BE2C (cell line): ENCODE data around the gene USP11.

Source experiments
- DNase-seq: peaks from one replicate; pipeline ENCODE4 v3.0.0-alpha.2; 2020
- H3K27me3 ChIP-seq: fragments of 250-450 bp; sonication (Bioruptor Pico); 2 replicates; pipeline ENCODE4 v1.5.1; 2020; ENCODE audit warnings: mild to moderate bottlenecking
- H3K36me3 ChIP-seq: fragments of 250-450 bp; sonication (Bioruptor Pico); 2 replicates; pipeline ENCODE4 v1.5.1; 2020; ENCODE audit warnings: mild to moderate bottlenecking
- H3K4me1 ChIP-seq: fragments of 250-450 bp; sonication (Bioruptor Pico); 2 replicates; pipeline ENCODE4 v1.5.1; 2020
- H3K4me3 ChIP-seq: 2 replicates; pipeline ENCODE4 v1.5.1; 2011; ENCODE audit warnings: low read depth, low read length
- H3K9me3 ChIP-seq: fragments of 250-450 bp; sonication (Bioruptor Pico); 2 replicates; pipeline ENCODE4 v1.5.1; 2020
- CTCF ChIP-seq: IDR thresholded peaks from 2 replicates; pipeline ENCODE4 v1.5.1; 2012; ENCODE audit warnings: mild to moderate bottlenecking, low read depth, low read length

USP11 gene

GRCh38 chrX:47196098-47196497 lies 36.7 kb upstream of the USP11 start:
- no peak for TF ChIP-seq CTCF
- DNase-seq, result no peak
- H3K4me3 ChIP-seq, result no peak overlapping the region
- H3K36me3 ChIP-seq, result peaks cover 38% of the 10 kb centered on the region
- H3K27me3 ChIP-seq, result no peaks in the 10 kb centered on the region
- H3K9me3 ChIP-seq, result no peaks in the 10 kb centered on the region
- H3K4me1 ChIP-seq, result peaks cover 3% of the 10 kb centered on the region

GRCh38 chrX:47197526-47197925 lies 35.3 kb upstream of the USP11 start:
- no peak for TF ChIP-seq CTCF
- H3K27me3 ChIP-seq, result no peaks in the 10 kb centered on the region
- H3K36me3 ChIP-seq, result peaks cover 52% of the 10 kb centered on the region
- no peak for DNase-seq
- H3K9me3 ChIP-seq, result no peaks in the 10 kb centered on the region
- peaks cover 3% of the 10 kb centered on the region for H3K4me1 ChIP-seq
- no peak overlapping the region for H3K4me3 ChIP-seq

GRCh38 chrX:47198026-47198686 lies 34.7 kb upstream of the USP11 start:
- Histone ChIP-seq H3K36me3 (peaks cover 57% of the 10 kb centered on the region), H3K9me3 (no peaks in the 10 kb centered on the region)

GRCh38 chrX:47198687-47199080 lies 34.1 kb upstream of the USP11 start:
- DNase-seq, result no peak
- Histone ChIP-seq H3K4me3 (no peak overlapping the region), H3K36me3 (peaks cover 59% of the 10 kb centered on the region), H3K4me1 (no peaks in the 10 kb centered on the region; the same call in 1 of the 2 replicates), H3K27me3 (no peaks in the 10 kb centered on the region), H3K9me3 (no peaks in the 10 kb centered on the region)
- no peak for TF ChIP-seq CTCF

More at GRCh38 chrX:47198026-47198686, 34.7 kb upstream of the USP11 start:
- no peak for TF ChIP-seq CTCF
- H3K4me3 ChIP-seq, result no peak overlapping the region
- DNase-seq, result no peak
- H3K27me3 ChIP-seq, result no peaks in the 10 kb centered on the region
- H3K4me1 ChIP-seq, result peaks cover 1% of the 10 kb centered on the region

GRCh38 chrX:47199286-47199685 lies 33.5 kb upstream of the USP11 start:
- H3K27me3 ChIP-seq, result no peaks in the 10 kb centered on the region
- H3K4me3 ChIP-seq, result no peak overlapping the region
- no peak for DNase-seq
- H3K4me1 ChIP-seq, result no peaks in the 10 kb centered on the region; the same call in 1 of the 2 replicates
- no peaks in the 10 kb centered on the region for H3K9me3 ChIP-seq
- no peak for TF ChIP-seq CTCF
- H3K36me3 ChIP-seq, result peaks cover 57% of the 10 kb centered on the region

- no peaks in the 10 kb centered on the region for H3K9me3 ChIP-seq
- no peak for DNase-seq
Measured at GRCh38 chrX:47200385-47201150, 32.2 kb upstream of the USP11 start.

More at GRCh38 chrX:47200385-47201150, 32.2 kb upstream of the USP11 start:
- peaks cover 68% of the 10 kb centered on the region for H3K36me3 ChIP-seq
- peak; percentile 15; the same call in 1 of the 2 replicates for TF ChIP-seq CTCF
- H3K27me3 ChIP-seq, result no peaks in the 10 kb centered on the region
- H3K4me1 ChIP-seq, result no peaks in the 10 kb centered on the region; the same call in 1 of the 2 replicates
- no peak overlapping the region for H3K4me3 ChIP-seq
